OCI-LY3 (cell line): ENCODE measurements around the gene TMEM178B.

Experiments
- CTCF ChIP-seq: fragments of 200-600, 300-600 bp; sonication (generic); IDR thresholded peaks from 2 replicates; pipeline ENCODE4 v1.5.1; 2014; ENCODE audit warnings: antibody characterized with exemption, low read length, low read depth
- EZH2phosphoT487 ChIP-seq: fragments of 200-600 bp; shearing (Covaris generic); IDR thresholded peaks from 2 replicates; pipeline ENCODE4 v1.6.1; 2018; ENCODE audit warnings: antibody characterized with exemption, mixed run types, low read depth

GRCh38 chr7:141475679-141476078, 401.8 kb downstream of the TMEM178B start:
- no peak for TF ChIP-seq CTCF
- TF ChIP-seq EZH2phosphoT487: no peak
